ENCODE measurements around the gene SLC25A1.

GRCh38 chr22:19195796-19196731 lies 17.5 kb upstream of the SLC25A1 start:
- TF ChIP-seq EP300 (IDR thresholded peaks at IDR 0.05; ENCODE audit: borderline replicate concordance in 1 of 2, low read depth in 1 of 2, low read length in 1 of 2) (no peak), MXI1 (IDR thresholded peaks at IDR 0.05; ENCODE audit: low read depth, low read length) (no peak), CTCF (IDR thresholded peaks at IDR 0.05) (no peak), GATA2 (CRISPR knock-in tag; IDR thresholded peaks at IDR 0.05) (no peak), REST (IDR thresholded peaks at IDR 0.05; ENCODE audit: low read depth, low read length) (no peak), SMC3 (IDR thresholded peaks at IDR 0.05; ENCODE audit: low read depth, low read length) (no peak), FOSL2 (IDR thresholded peaks at IDR 0.05; ENCODE audit: borderline replicate concordance, low read depth) (no peak)
